Measurements from ENCODE around the gene PPM1D. TPM values are rescaled to one million over a fixed set of nuclear protein-coding genes. Genes with fewer than 3 reads are reported as not detected.

The PPM1D gene
- total and polyA plus RNA-seq, 2 donors (not counting 1 experiment from before 2014, with no cell fraction given), result 6.5 to 27.2 TPM

- under 1% methylated on average over 50 of the region's 51 CpGs for WGBS (ENCODE audit: insufficient coverage)
- Histone ChIP-seq H3K27me3 (replicated peaks in 1 of 4; ENCODE audit: control extremely low read depth in 1 of 4, control insufficient read depth in 3 of 4, insufficient read depth in 4 of 4, low read length in 3 of 4) (no peaks in the 10 kb centered on the region), H3K9ac (ENCODE audit: low read length) (peak within 1 kb of the TSS; percentile 84), H3K36me3 (replicated peaks in 1 of 2; ENCODE audit: control extremely low read depth in 1 of 2, control insufficient read depth in 1 of 2, extremely low read depth in 1 of 2, insufficient read depth in 2 of 2, low read length in 1 of 2) (no peaks in the 10 kb centered on the region), H3K4me2 (replicated peaks; ENCODE audit: low read depth, low read length, poor library complexity, severe bottlenecking) (peak within 1 kb of the TSS; percentile 80), H3K4me3 (ENCODE audit: control extremely low read depth in 1 of 5, extremely low read depth in 1 of 5, insufficient read depth in 1 of 5, low read depth in 2 of 5, low read length in 4 of 5) (peak within 1 kb of the TSS; percentile 78 to 99 (median 96)), H3K9me3 (ENCODE audit: control extremely low read depth in 1 of 3, control insufficient read depth in 2 of 3, insufficient read depth in 1 of 3, low read length in 2 of 3) (no peaks in the 10 kb centered on the region), H4K20me1 (ENCODE audit: control insufficient read depth, insufficient read depth, low read length, poor library complexity, severe bottlenecking) (no peaks in the 10 kb centered on the region), H3K27ac (ENCODE audit: low read length in 2 of 2) (peak within 1 kb of the TSS; percentile 67 to 79), H3K79me2 (ENCODE audit: control insufficient read depth, insufficient read depth, low read length) (peaks cover 9% of the 10 kb centered on the region), H3K4me1 (ENCODE audit: control insufficient read depth in 2 of 2, insufficient read depth in 2 of 2, low read length in 2 of 2) (peaks cover 9 to 12% of the 10 kb centered on the region in 2 donors), H2AFZ (ENCODE audit: insufficient read depth, low read depth, low read length, poor library complexity, severe bottlenecking) (peak within 1 kb of the TSS; percentile 95)
- Mint-ChIP-seq H3K27ac (peak within 1 kb of the TSS; percentile 96), H3K4me3 (peak within 1 kb of the TSS; percentile 97), H3K9me3 (ENCODE audit: insufficient read depth) (peaks cover 2% of the 10 kb centered on the region), H3K27me3 (no peaks in the 10 kb centered on the region), H3K4me1 (peaks cover 19% of the 10 kb centered on the region)
- ATAC-seq (ENCODE audit: low read depth) (peak; percentile 94), DNase-seq (peak; percentile 98)
- intact Hi-C loops (cut with micrococcal nuclease), result loop anchor here (1.0 to 5.0 kb wide), 4 partner anchors 77 to 1110 kb away; partner anchors contain the start of genes APPBP2, DHX40, PPM1D and RNFT1
- ChIA-PET POLR2A (interaction anchor here (0.5 to 1.6 kb wide), 6 partner anchors 75 to 599 kb away, joined by 3 to 5 read pairs (median 4); partner anchors contain the start of genes HEATR6, PPM1D and USP32), CTCF (interaction anchor here (0.6 to 1.5 kb wide), 7 partner anchors 37 to 1571 kb away, joined by 3 to 8 read pairs (median 3); partner anchors contain the start of genes PPM1D and TRIM37)
- TF ChIP-seq EZH2 (IDR thresholded peaks at IDR 0.05; ENCODE audit: borderline replicate concordance, insufficient read depth, low read depth, low read length, poor library complexity, severe bottlenecking), result no peak
- TF ChIP-seq CTCF (IDR thresholded peaks at IDR 0.05), result no peak
These were observed 77.5 kb downstream of the PPM1D start, which contains the start of gene BCAS3 for GRCh38 chr17:60677308-60678117. Gene BCAS3 (plus strand): TSS chr17:60677851.
